ENCODE data around the gene ABCG2. TPM values are rescaled to one million over a fixed set of nuclear protein-coding genes. Genes with fewer than 3 reads are reported as not detected.
"Not testable (repeated sequence)": the region's sequence is repeated elsewhere in the genome, so short reads cannot be mapped to it uniquely, and the experiment has no call there.

The ABCG2 gene
- total RNA-seq, 2 donors from 2014 or later, result 0.56 to 0.63 TPM

- Mint-ChIP-seq H3K36me3 (ENCODE audit: low read depth) (no peaks in the 10 kb centered on the region), H3K4me3 (no peak overlapping the region), H3K4me1 (no peaks in the 10 kb centered on the region), H3K9me3 (no peaks in the 10 kb centered on the region), H3K27ac (no peak overlapping the region), H3K27me3 (peaks cover 3% of the 10 kb centered on the region)
- no peak for ATAC-seq (replicated peaks)
Measured at GRCh38 chr4:88185906-88186305, 27.5 kb upstream of the ABCG2 start.

GRCh38 chr4:88179261-88179660 is 20.8 kb upstream of the ABCG2 start:
- H3K4me1 Mint-ChIP-seq, result no peaks in the 10 kb centered on the region
- H3K36me3 Mint-ChIP-seq (ENCODE audit: low read depth), result no peaks in the 10 kb centered on the region
- peaks cover 3% of the 10 kb centered on the region for H3K27me3 Mint-ChIP-seq
- no peak for ATAC-seq (replicated peaks)
- no peak overlapping the region for H3K4me3 Mint-ChIP-seq
- H3K27ac Mint-ChIP-seq, result no peak overlapping the region
- H3K9me3 Mint-ChIP-seq, result no peaks in the 10 kb centered on the region

GRCh38 chr4:88178626-88179231 is 20.3 kb upstream of the ABCG2 start:
- H3K4me1 Mint-ChIP-seq, result no peaks in the 10 kb centered on the region

GRCh38 chr4:88177983-88178625 is 19.7 kb upstream of the ABCG2 start:
- peaks cover 1% of the 10 kb centered on the region for H3K27me3 Mint-ChIP-seq
- H3K4me3 Mint-ChIP-seq, result no peak overlapping the region
- peaks cover 3% of the 10 kb centered on the region for H3K4me1 Mint-ChIP-seq
- H3K36me3 Mint-ChIP-seq (ENCODE audit: low read depth), result no peaks in the 10 kb centered on the region
- H3K27ac Mint-ChIP-seq, result no peak overlapping the region
- no peak for ATAC-seq (replicated peaks)
- no peaks in the 10 kb centered on the region for H3K9me3 Mint-ChIP-seq

More at GRCh38 chr4:88178626-88179231, 20.3 kb upstream of the ABCG2 start:
- Mint-ChIP-seq H3K4me3 (no peak overlapping the region), H3K27me3 (peaks cover 3% of the 10 kb centered on the region), H3K27ac (no peak overlapping the region), H3K36me3 (ENCODE audit: low read depth) (no peaks in the 10 kb centered on the region), H3K9me3 (no peaks in the 10 kb centered on the region)
- no peak for ATAC-seq (replicated peaks)

- H3K4me1 Mint-ChIP-seq, result peaks cover 10% of the 10 kb centered on the region
- peaks cover 4% of the 10 kb centered on the region for H3K9me3 Mint-ChIP-seq
- H3K4me3 Mint-ChIP-seq, result no peak overlapping the region
- peaks cover 3% of the 10 kb centered on the region for H3K27me3 Mint-ChIP-seq
- H3K36me3 Mint-ChIP-seq (ENCODE audit: low read depth), result no peaks in the 10 kb centered on the region
- no peak overlapping the region for H3K27ac Mint-ChIP-seq
- peak; percentile 51 for ATAC-seq (replicated peaks)
Measured at GRCh38 chr4:88172987-88173386, 14.5 kb upstream of the ABCG2 start.

- Mint-ChIP-seq H3K27ac (no peak overlapping the region), H3K4me3 (no peak overlapping the region), H3K36me3 (ENCODE audit: low read depth) (no peaks in the 10 kb centered on the region), H3K9me3 (peaks cover 4% of the 10 kb centered on the region), H3K27me3 (peaks cover 12% of the 10 kb centered on the region), H3K4me1 (peaks cover 10% of the 10 kb centered on the region)
- ATAC-seq (replicated peaks), result no peak
Measured at GRCh38 chr4:88171206-88171605, 12.8 kb upstream of the ABCG2 start.

- H3K27me3 Mint-ChIP-seq, result peaks cover 18% of the 10 kb centered on the region
- no peak overlapping the region for H3K27ac Mint-ChIP-seq
- ATAC-seq (replicated peaks), result no peak
- H3K4me3 Mint-ChIP-seq, result no peak overlapping the region
- peaks cover 4% of the 10 kb centered on the region for H3K9me3 Mint-ChIP-seq
- no peaks in the 10 kb centered on the region for H3K36me3 Mint-ChIP-seq (ENCODE audit: low read depth)
- peaks cover 10% of the 10 kb centered on the region for H3K4me1 Mint-ChIP-seq
Measured at GRCh38 chr4:88169298-88169697, 10.9 kb upstream of the ABCG2 start.

GRCh38 chr4:88166608-88167007 is 8.2 kb upstream of the ABCG2 start:
- H3K36me3 Mint-ChIP-seq (ENCODE audit: low read depth), result no peaks in the 10 kb centered on the region
- no peak overlapping the region for H3K27ac Mint-ChIP-seq
- H3K27me3 Mint-ChIP-seq, result peaks cover 24% of the 10 kb centered on the region
- no peak overlapping the region for H3K4me3 Mint-ChIP-seq
- peaks cover 4% of the 10 kb centered on the region for H3K4me1 Mint-ChIP-seq
- H3K9me3 Mint-ChIP-seq, result peaks cover 4% of the 10 kb centered on the region
- no peak for ATAC-seq (replicated peaks)

- Mint-ChIP-seq H3K4me1 (peaks cover 1% of the 10 kb centered on the region), H3K36me3 (ENCODE audit: low read depth) (no peaks in the 10 kb centered on the region), H3K27me3 (peaks cover 21% of the 10 kb centered on the region), H3K27ac (no peak overlapping the region), H3K4me3 (no peak overlapping the region), H3K9me3 (no peaks in the 10 kb centered on the region)
- ATAC-seq (replicated peaks), result no peak
Measured at GRCh38 chr4:88163336-88163735, 4.9 kb upstream of the ABCG2 start.

GRCh38 chr4:88162626-88163025 is 4.2 kb upstream of the ABCG2 start:
- Mint-ChIP-seq H3K27ac (no peak overlapping the region), H3K36me3 (ENCODE audit: low read depth) (no peaks in the 10 kb centered on the region), H3K4me3 (no peak overlapping the region), H3K4me1 (peaks cover 8% of the 10 kb centered on the region), H3K27me3 (peaks cover 22% of the 10 kb centered on the region), H3K9me3 (no peaks in the 10 kb centered on the region)
- no peak for ATAC-seq (replicated peaks)

GRCh38 chr4:88159229-88159725 is 838 bp upstream of the ABCG2 start:
- Mint-ChIP-seq H3K27me3 (peaks cover 12% of the 10 kb centered on the region), H3K36me3 (ENCODE audit: low read depth) (no peaks in the 10 kb centered on the region), H3K9me3 (no peaks in the 10 kb centered on the region), H3K4me1 (peaks cover 9% of the 10 kb centered on the region), H3K27ac (no peak overlapping the region), H3K4me3 (peak overlapping the region; percentile 74)
- ATAC-seq (replicated peaks), result peak; percentile 43

GRCh38 chr4:88158038-88158488 is 376 bp downstream of the ABCG2 start:
- peak overlapping the region; percentile 73 for H3K4me3 Mint-ChIP-seq
- peak overlapping the region; percentile 37 for H3K27ac Mint-ChIP-seq
- no peaks in the 10 kb centered on the region for H3K36me3 Mint-ChIP-seq (ENCODE audit: low read depth)
- H3K4me1 Mint-ChIP-seq, result peaks cover 9% of the 10 kb centered on the region
- H3K9me3 Mint-ChIP-seq, result no peaks in the 10 kb centered on the region
- ATAC-seq (replicated peaks), result peak; percentile 83
- H3K27me3 Mint-ChIP-seq, result peaks cover 8% of the 10 kb centered on the region

- not testable (repeated sequence) for H3K9me3 Mint-ChIP-seq; ATAC-seq (replicated peaks); H3K27me3 Mint-ChIP-seq; H3K36me3 Mint-ChIP-seq (ENCODE audit: low read depth); H3K4me1 Mint-ChIP-seq; H3K27ac Mint-ChIP-seq; H3K4me3 Mint-ChIP-seq
Measured at GRCh38 chr4:88152331-88152730, 6.1 kb downstream of the ABCG2 start.

- no peaks in the 10 kb centered on the region for H3K9me3 Mint-ChIP-seq
- H3K4me1 Mint-ChIP-seq, result no peaks in the 10 kb centered on the region
- no peaks in the 10 kb centered on the region for H3K27me3 Mint-ChIP-seq
- H3K27ac Mint-ChIP-seq, result no peak overlapping the region
- H3K4me3 Mint-ChIP-seq, result no peak overlapping the region
- no peaks in the 10 kb centered on the region for H3K36me3 Mint-ChIP-seq (ENCODE audit: low read depth)
- ATAC-seq (replicated peaks), result no peak
Measured at GRCh38 chr4:88148560-88148959, 9.9 kb downstream of the ABCG2 start.

- Mint-ChIP-seq H3K4me3 (no peak overlapping the region), H3K9me3 (no peaks in the 10 kb centered on the region), H3K27me3 (no peaks in the 10 kb centered on the region), H3K4me1 (no peaks in the 10 kb centered on the region), H3K27ac (no peak overlapping the region), H3K36me3 (ENCODE audit: low read depth) (no peaks in the 10 kb centered on the region)
- ATAC-seq (replicated peaks), result no peak
Measured at GRCh38 chr4:88147799-88148217, 10.6 kb downstream of the ABCG2 start.

Data from activated T-helper 17 cell treated with anti-CD3 and anti-CD28 coated beads, Interleukin-2, amount 50 U/mL, for 72 hours (primary cell).